Measurements from ENCODE around the gene ADCY3.

- TF ChIP-seq EZH2 (IDR thresholded peaks at IDR 0.05; ENCODE audit: low read length) (no peak), CTCF (optimal IDR thresholded peaks at IDR 0.05 in 1 of 3, IDR thresholded peaks at IDR 0.05 in 1 of 3, conservative IDR thresholded peaks at IDR 0.05 in 1 of 3; ENCODE audit: extremely low read depth in 1 of 3, insufficient read depth in 2 of 3, low read length in 3 of 3) (no peak)
Measured at GRCh38 chr2:24877067-24877466, 43.0 kb downstream of the ADCY3 start.

Data from keratinocyte (primary cell).